MV-4-11 (cell line): Measurements from ENCODE around the gene CTRL.
"Not testable (repeated sequence)": the region's sequence is repeated elsewhere in the genome, so short reads cannot be mapped to it uniquely, and the experiment has no call there.

Source experiments
- DNase-seq: peaks from one replicate; lab custom pipeline; 2025; lab: John Stamatoyannopoulos, UW

The CTRL gene

GRCh38 chr16:67941469-67942199 is 10.0 kb upstream of the CTRL start:
- DNase-seq, result no peak

GRCh38 chr16:67940446-67941089 is 8.9 kb upstream of the CTRL start:
- no peak for DNase-seq

GRCh38 chr16:67939507-67940445 is 8.1 kb upstream of the CTRL start:
- DNase-seq, result no peak

GRCh38 chr16:67937713-67938112 is 6.1 kb upstream of the CTRL start:
- not testable (repeated sequence) for DNase-seq

- DNase-seq, result peak; percentile 97
These were observed 5.4 kb upstream of the CTRL start for GRCh38 chr16:67936880-67937605.

- DNase-seq, result no peak
These were observed 4.6 kb upstream of the CTRL start, which contains the start of gene PSMB10 for GRCh38 chr16:67936124-67936879. TSS of gene PSMB10 (minus strand) at chr16:67936850. CDS start at chr16:67936749, 101 bp downstream.

- peak; percentile 91 for DNase-seq
These were observed 3.9 kb upstream of the CTRL start for GRCh38 chr16:67935402-67936123.

- no peak for DNase-seq
These were observed 3.4 kb upstream of the CTRL start for GRCh38 chr16:67935101-67935401.

GRCh38 chr16:67934306-67935100 is 2.8 kb upstream of the CTRL start:
- no peak for DNase-seq

GRCh38 chr16:67933805-67934204 is 2.1 kb upstream of the CTRL start:
- no peak for DNase-seq

GRCh38 chr16:67932462-67932840 is 789 bp upstream of the CTRL start:
- no peak for DNase-seq

- no peak for DNase-seq
These were observed 917 bp downstream of the CTRL start for GRCh38 chr16:67930678-67931211.

GRCh38 chr16:67930191-67930590 is 1.5 kb downstream of the CTRL start:
- no peak for DNase-seq

GRCh38 chr16:67928561-67929364 is 2.9 kb downstream of the CTRL start:
- DNase-seq, result peak; percentile 24

GRCh38 chr16:67928147-67928546 is 3.5 kb downstream of the CTRL start:
- DNase-seq, result no peak

GRCh38 chr16:67927131-67927941 is 4.3 kb downstream of the CTRL start:
- no peak for DNase-seq

GRCh38 chr16:67926181-67926750 is 5.4 kb downstream of the CTRL start:
- DNase-seq, result no peak
